OCI-LY1 (cell line): ENCODE results near the gene TUBGCP2.

Source experiments
- H2AFZ ChIP-seq: fragments of 200-600 bp; sonication (generic), shearing (Covaris generic); 2 replicates; pipeline ENCODE4 v1.6.0; 2014; ENCODE audit warnings: antibody characterized with exemption, mild to moderate bottlenecking, low read length
- H3F3A ChIP-seq: fragments of 200-600 bp; sonication (generic), shearing (Covaris generic); 2 replicates; pipeline ENCODE4 v1.6.0; 2014; ENCODE audit warnings: mild to moderate bottlenecking, antibody characterized with exemption, low read length, moderate library complexity; ENCODE audit not compliant: insufficient read depth
- H3K27ac ChIP-seq: fragments of 200-600 bp; sonication (generic); 2 replicates; pipeline ENCODE4 v1.5.1; 2014; ENCODE audit warnings: low read length, mixed run types, mild to moderate bottlenecking, low read depth; ENCODE audit not compliant: poor library complexity, severe bottlenecking
- H3K27me3 ChIP-seq: fragments of 200-600 bp; sonication (generic); 2 replicates; pipeline ENCODE4 v1.6.0; 2014; ENCODE audit warnings: antibody characterized with exemption, mild to moderate bottlenecking, low read length, moderate library complexity; ENCODE audit not compliant: insufficient read depth
- H3K36me3 ChIP-seq: fragments of 200-600 bp; sonication (generic); 2 replicates; pipeline ENCODE4 v1.6.1; 2014; ENCODE audit warnings: mild to moderate bottlenecking, antibody characterized with exemption, low read length, moderate library complexity, mixed read lengths; ENCODE audit not compliant: insufficient read depth
- H3K4me1 ChIP-seq: fragments of 200-600 bp; sonication (generic); 2 replicates; pipeline ENCODE4 v1.5.1; 2014; ENCODE audit warnings: mild to moderate bottlenecking, low read length, moderate library complexity; ENCODE audit not compliant: insufficient read depth, severe bottlenecking
- H3K4me2 ChIP-seq: fragments of 200-600 bp; sonication (generic), shearing (Covaris generic); 2 replicates; pipeline ENCODE4 v1.6.1; 2014; ENCODE audit warnings: low read length
- H3K4me3 ChIP-seq: fragments of 200-600 bp; sonication (generic); 2 replicates; pipeline ENCODE4 v1.5.1; 2014; ENCODE audit warnings: low read length, low read depth, mild to moderate bottlenecking, mixed read lengths; ENCODE audit not compliant: poor library complexity, severe bottlenecking
- H3K79me2 ChIP-seq: fragments of 200-600 bp; shearing (Covaris generic); 2 replicates; pipeline ENCODE4 v1.6.1; 2016; ENCODE audit warnings: mixed run types, low read length, mixed read lengths; ENCODE audit not compliant: insufficient read depth
- H3K9ac ChIP-seq: fragments of 200-600 bp; sonication (generic), shearing (Covaris generic); 2 replicates; pipeline ENCODE4 v1.6.1; 2014; ENCODE audit warnings: mild to moderate bottlenecking, low read length, mixed read lengths
- H3K9me2 ChIP-seq: fragments of 200-600 bp; sonication (generic), shearing (Covaris generic); 2 replicates; pipeline ENCODE4 v1.6.1; 2014; ENCODE audit warnings: low read depth, mild to moderate bottlenecking, low read length, mixed read lengths
- H3K9me3 ChIP-seq: fragments of 200-600 bp; shearing (Covaris generic); 2 replicates; pipeline ENCODE4 v1.6.1; 2014; ENCODE audit warnings: low read length, mixed read lengths
- H4K20me1 ChIP-seq: fragments of 200-600 bp; sonication (generic), shearing (Covaris generic); 2 replicates; pipeline ENCODE4 v1.6.0; 2016; ENCODE audit warnings: mild to moderate bottlenecking, low read length; ENCODE audit not compliant: insufficient read depth
- CTCF ChIP-seq: fragments of 200-600 bp; sonication (generic), shearing (Covaris generic); IDR thresholded peaks from 2 replicates; pipeline ENCODE4 v1.5.1; 2017; ENCODE audit warnings: mild to moderate bottlenecking, antibody characterized with exemption, low read length, moderate library complexity, mixed read lengths
- EZH2 ChIP-seq: fragments of 200-600 bp; sonication (generic), shearing (Covaris generic); IDR thresholded peaks from 2 replicates; pipeline ENCODE4 v1.8.0; 2017; ENCODE audit warnings: borderline replicate concordance, mixed run types, mild to moderate bottlenecking, antibody characterized with exemption, low read length, moderate library complexity, mixed read lengths

The TUBGCP2 gene

GRCh38 chr10:133252223-133252552 is 56.5 kb downstream of the TUBGCP2 start:
- no peaks in the 10 kb centered on the region for H3K9me3 ChIP-seq
- H3K27me3 ChIP-seq: peaks cover 8% of the 10 kb centered on the region

GRCh38 chr10:133251388-133252222 is 57.1 kb downstream of the TUBGCP2 start:
- H2AFZ ChIP-seq: no peak overlapping the region
- no peak overlapping the region for H3K9ac ChIP-seq
- H3K9me3 ChIP-seq: no peaks in the 10 kb centered on the region
- no peaks in the 10 kb centered on the region for H3K4me1 ChIP-seq
- no peak overlapping the region for H3K4me3 ChIP-seq
- H3K36me3 ChIP-seq: no peaks in the 10 kb centered on the region
- TF ChIP-seq CTCF (no peak), EZH2 (no peak)
- H3K4me2 ChIP-seq: no peak overlapping the region
- no peaks in the 10 kb centered on the region for H3K9me2 ChIP-seq
- no peaks in the 10 kb centered on the region for H4K20me1 ChIP-seq
- H3F3A ChIP-seq: no peaks in the 10 kb centered on the region
- peaks cover 8% of the 10 kb centered on the region for H3K27me3 ChIP-seq
- H3K27ac ChIP-seq: no peak overlapping the region
- no peaks in the 10 kb centered on the region for H3K79me2 ChIP-seq

More at GRCh38 chr10:133252223-133252552, 56.5 kb downstream of the TUBGCP2 start:
- TF ChIP-seq CTCF (no peak), EZH2 (no peak)
- Histone ChIP-seq H2AFZ (no peak overlapping the region), H3K9ac (no peak overlapping the region), H3K4me3 (no peak overlapping the region), H3K4me2 (no peak overlapping the region), H3K4me1 (no peaks in the 10 kb centered on the region), H3F3A (no peaks in the 10 kb centered on the region), H4K20me1 (no peaks in the 10 kb centered on the region), H3K36me3 (no peaks in the 10 kb centered on the region), H3K27ac (no peak overlapping the region), H3K9me2 (no peaks in the 10 kb centered on the region), H3K79me2 (no peaks in the 10 kb centered on the region)

- Histone ChIP-seq H3K27me3 (peaks cover 8% of the 10 kb centered on the region), H3K4me1 (no peaks in the 10 kb centered on the region), H3K4me3 (no peak overlapping the region), H3K36me3 (no peaks in the 10 kb centered on the region), H2AFZ (no peak overlapping the region), H4K20me1 (no peaks in the 10 kb centered on the region), H3K9me3 (no peaks in the 10 kb centered on the region), H3K9me2 (no peaks in the 10 kb centered on the region), H3K79me2 (no peaks in the 10 kb centered on the region), H3K4me2 (no peak overlapping the region), H3K27ac (no peak overlapping the region), H3K9ac (no peak overlapping the region), H3F3A (no peaks in the 10 kb centered on the region)
- TF ChIP-seq CTCF (no peak), EZH2 (no peak)
Measured at GRCh38 chr10:133249975-133250754, 58.5 kb downstream of the TUBGCP2 start.
